Thyroid gland (tissue), 4 donors: Measurements from ENCODE around the gene OBSCN. TPM values are rescaled to one million over a fixed set of nuclear protein-coding genes. Genes with fewer than 3 reads are reported as not detected.

Experiments used
- DNase-seq, 2 donors: peaks; one replicate each; pipeline ENCODE4 v3.0.0-alpha.2; 2019
- H3K27ac ChIP-seq, 3 donors: fragments of 200-600 bp; sonication (generic); 1 replicate in 2 of 3; 2 replicates in 1 of 3; pipeline ENCODE4 v1.5.1; 2016 to 2019; ENCODE audit warnings: mild to moderate bottlenecking in 1 of 3, moderate library complexity in 1 of 3
- H3K27me3 ChIP-seq: fragments of 200-600 bp; sonication (generic); one replicate; pipeline ENCODE4 v1.5.1; 2019
- H3K36me3 ChIP-seq, 2 donors: fragments of 200-600 bp; sonication (generic); one replicate each; pipeline ENCODE4 v1.5.1; 2016 to 2019
- H3K4me1 ChIP-seq, 2 donors: fragments of 200-600 bp; sonication (generic); one replicate each; pipeline ENCODE4 v1.5.1; 2017 to 2019
- H3K4me3 ChIP-seq, 3 donors: fragments of 200-600 bp; sonication (generic); replicated peaks in 1 of 3; 1 replicate in 2 of 3; 2 replicates in 1 of 3; pipeline ENCODE4 v1.5.1; 2016; ENCODE audit warnings: mild to moderate bottlenecking in 1 of 3
- H3K9me3 ChIP-seq: fragments of 200-600 bp; sonication (generic); one replicate; pipeline ENCODE4 v1.5.1; 2017
- CTCF ChIP-seq, 6 experiments: fragments of 200-600 bp in 3 of 6; fragments of 450-650 bp in 3 of 6; sonication (generic) in 3 of 6; IDR thresholded peaks; one replicate each; pipeline ENCODE4 v1.5.1; 2016 to 2019; ENCODE audit warnings: antibody characterized with exemption in 6 of 6, mild to moderate bottlenecking in 2 of 6, inconsistent platforms in 1 of 6, moderate library complexity in 1 of 6
- POLR2A ChIP-seq, 2 donors: fragments of 450-650 bp; IDR thresholded peaks; one replicate each; pipeline ENCODE4 v1.6.1; 2017; ENCODE audit warnings: antibody characterized with exemption in 2 of 2, mild to moderate bottlenecking in 2 of 2, moderate library complexity in 1 of 2
- WGBS, 2 donors: methylation state at CpG; one replicate each; pipeline ENCODE4 v1.1.5; 2017; 5-methylcytosine and 5-hydroxymethylcytosine counted together
- intact Hi-C: fragments of 100-400 bp; cut with DNase I; formaldehyde crosslinking; loops from one replicate; pipeline ENCODE4 v1.15.1; 2023
- total RNA-seq, 4 donors: library from RNA; depleted of rRNA; stranded (reverse); fragments of >200 nt; gene quantifications; one replicate each; pipeline ENCODE4 v1.2.3, GENCODE V29; 2016

The OBSCN gene
- total RNA-seq, 4 donors from 2014 or later, result 24.0 to 35.1 (median 31.5) TPM

GRCh38 chr1:228222548-228222947 is 14.7 kb downstream of the OBSCN start:
- Histone ChIP-seq H3K4me3 (no peak overlapping the region), H3K27me3 (no peaks in the 10 kb centered on the region), H3K9me3 (no peaks in the 10 kb centered on the region), H3K36me3 (peaks cover 5 to 14% of the 10 kb centered on the region in 2 donors), H3K27ac (no peak overlapping the region), H3K4me1 (no peaks in the 10 kb centered on the region)
- TF ChIP-seq POLR2A (IDR thresholded peaks at IDR 0.05) (no peak), CTCF (IDR thresholded peaks at IDR 0.05) (no peak)
- WGBS, 2 donors, result 87 to 92% methylated on average over 11 of the region's 11 CpGs
- intact Hi-C loops, result no loop called here
- no peak for DNase-seq

- TF ChIP-seq POLR2A (IDR thresholded peaks at IDR 0.05), result no peak
- no peak for TF ChIP-seq CTCF (IDR thresholded peaks at IDR 0.05)
- Histone ChIP-seq H3K9me3 (no peaks in the 10 kb centered on the region), H3K27ac (no peak overlapping the region), H3K4me1 (peaks cover 0 to 4% of the 10 kb centered on the region in 2 donors), H3K36me3 (peaks cover 5 to 11% of the 10 kb centered on the region in 2 donors), H3K27me3 (no peaks in the 10 kb centered on the region), H3K4me3 (no peak overlapping the region)
- no peak for DNase-seq
- WGBS, 2 donors, result 91 to 98% methylated on average over 8 to 16 of the region's 16 CpGs
- intact Hi-C loops, result no loop called here
Observed at GRCh38 chr1:228224198-228225164, 16.6 kb downstream of the OBSCN start.

- Histone ChIP-seq H3K9me3 (no peaks in the 10 kb centered on the region), H3K4me1 (peaks cover 0 to 4% of the 10 kb centered on the region in 2 donors), H3K4me3 (no peak overlapping the region), H3K27ac (no peak overlapping the region), H3K36me3 (peaks cover 5 to 8% of the 10 kb centered on the region in 2 donors), H3K27me3 (no peaks in the 10 kb centered on the region)
- 3 to 100% methylated on average over 2 of the region's 2 CpGs for WGBS, 2 donors
- DNase-seq, result no peak
- intact Hi-C loops, result no loop called here
- TF ChIP-seq CTCF (IDR thresholded peaks at IDR 0.05), result no peak
- TF ChIP-seq POLR2A (IDR thresholded peaks at IDR 0.05), result no peak
Observed at GRCh38 chr1:228225165-228225710, 17.4 kb downstream of the OBSCN start.

GRCh38 chr1:228225740-228226139 is 17.9 kb downstream of the OBSCN start:
- Histone ChIP-seq H3K4me1 (peaks cover 0 to 4% of the 10 kb centered on the region in 2 donors), H3K36me3 (peaks cover 5 to 8% of the 10 kb centered on the region in 2 donors), H3K4me3 (no peak overlapping the region), H3K9me3 (no peaks in the 10 kb centered on the region), H3K27me3 (no peaks in the 10 kb centered on the region), H3K27ac (no peak overlapping the region)
- DNase-seq, result no peak
- WGBS, 2 donors, result 50 to 96% methylated on average over 2 of the region's 2 CpGs
- intact Hi-C loops, result no loop called here
- no peak for TF ChIP-seq CTCF (IDR thresholded peaks at IDR 0.05)
- TF ChIP-seq POLR2A (IDR thresholded peaks at IDR 0.05), result no peak
